ENCODE measurements around the gene ZSCAN18. TPM values are rescaled to one million over a fixed set of nuclear protein-coding genes. Genes with fewer than 3 reads are reported as not detected.
A peak's percentile ranks its signal among the peaks of the same experiment; 100 is the strongest.

Gene ZSCAN18
- polyA plus RNA-seq, 12 donors, result 47.2 to 70.3 (median 55.2) TPM; not detected in 1

- no peak for DNase-seq
Observed at GRCh38 chr19:58089846-58090245, 8.2 kb downstream of the ZSCAN18 start.

GRCh38 chr19:58088521-58089052, 9.4 kb downstream of the ZSCAN18 start:
- DNase-seq, result no peak

DNA sequence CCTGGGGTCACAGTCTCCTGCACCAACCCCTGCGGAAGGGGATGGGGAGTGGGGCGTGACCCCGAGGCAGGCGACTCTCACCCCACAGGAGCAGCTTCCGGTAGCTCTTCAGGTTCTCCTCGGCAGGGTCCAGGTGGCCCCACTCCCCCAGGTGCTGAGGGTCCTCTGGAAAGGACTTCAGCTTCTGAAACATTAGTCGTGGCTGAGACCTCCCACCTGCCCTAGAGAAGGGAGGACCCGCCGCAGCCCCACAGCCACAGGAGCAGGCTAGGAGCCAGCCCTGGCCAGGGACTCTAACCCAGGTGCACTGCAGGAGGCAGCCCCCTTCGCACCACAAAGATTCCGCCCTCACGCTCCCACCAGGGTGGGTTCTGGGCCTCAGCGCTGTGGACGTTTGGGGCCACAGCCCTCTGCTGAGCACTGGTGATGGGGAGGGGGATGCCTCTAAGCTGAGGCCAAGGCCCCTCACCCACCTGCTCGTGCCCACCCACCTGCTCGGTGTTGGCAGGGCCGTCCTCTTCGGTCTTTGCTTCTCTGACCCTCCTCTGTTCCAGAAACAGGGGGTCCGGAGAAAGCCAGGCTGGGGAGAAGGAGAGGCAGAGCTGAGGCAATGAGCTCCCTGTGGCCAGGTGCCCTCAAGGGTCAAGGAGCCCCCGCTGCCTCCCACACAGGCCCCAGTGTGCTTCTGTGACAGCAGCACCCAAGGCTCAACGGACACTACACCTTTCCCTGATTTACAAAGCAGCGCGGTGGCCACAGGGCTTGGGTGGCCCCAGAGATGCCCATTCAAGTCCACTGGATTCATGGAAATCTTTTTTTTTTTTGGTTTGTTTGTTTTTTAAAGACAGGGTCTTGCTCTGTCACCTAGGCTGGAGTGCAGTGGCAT, 11.0 kb downstream of the ZSCAN18 start:
- DNase-seq, result no peak

DNA sequence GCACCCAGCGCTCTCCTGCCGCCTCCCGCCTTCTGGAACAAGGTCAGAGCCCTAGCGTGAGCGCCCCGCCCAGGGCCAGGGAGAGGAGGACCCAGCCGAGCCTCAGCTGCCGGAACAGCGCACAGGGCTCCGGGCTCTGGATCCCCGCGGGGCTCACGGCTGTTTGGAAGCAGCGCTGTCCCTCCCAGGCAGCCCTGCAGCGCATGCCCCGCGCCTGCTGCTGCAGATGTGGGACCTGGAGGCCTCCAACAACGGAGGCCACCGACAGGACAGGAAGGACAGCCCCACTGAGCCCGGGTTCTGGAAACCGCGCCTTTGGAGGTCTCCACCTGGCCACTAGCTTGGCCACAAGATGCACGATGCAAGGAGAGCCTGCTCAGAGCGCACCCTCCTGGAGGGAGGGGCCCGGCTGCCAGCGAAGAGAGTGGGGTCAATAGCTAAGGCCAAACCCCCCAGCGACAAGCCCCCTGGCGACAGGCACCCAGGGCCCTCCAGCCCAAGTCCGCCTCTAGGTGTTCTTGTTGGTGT, 12.6 kb downstream of the ZSCAN18 start:
- DNase-seq, result no peak

- DNase-seq, result no peak
Observed at GRCh38 chr19:58084596-58085347, 13.3 kb downstream of the ZSCAN18 start.

DNA sequence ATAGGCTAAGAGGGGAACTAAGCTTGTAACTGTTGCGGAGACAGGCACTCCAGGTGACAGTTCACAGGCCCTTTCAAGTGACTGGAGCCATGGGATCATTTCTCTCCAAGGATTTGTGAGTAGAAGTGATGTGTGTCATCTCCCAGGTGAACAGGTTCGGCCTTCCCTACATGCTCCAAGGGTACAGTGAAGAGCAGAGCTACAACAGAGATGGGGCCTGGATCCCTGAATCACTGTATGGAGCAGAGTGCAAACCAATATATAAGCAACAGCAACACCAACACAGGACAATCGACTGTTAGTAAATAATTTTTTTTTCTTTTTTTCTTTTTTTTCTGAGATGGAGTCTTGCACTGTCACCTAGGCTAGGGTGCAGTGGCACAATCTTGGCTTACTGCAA, 15.0 kb downstream of the ZSCAN18 start:
- DNase-seq, result no peak

GRCh38 chr19:58079792-58080191, 18.2 kb downstream of the ZSCAN18 start:
- DNase-seq, result no peak

DNA sequence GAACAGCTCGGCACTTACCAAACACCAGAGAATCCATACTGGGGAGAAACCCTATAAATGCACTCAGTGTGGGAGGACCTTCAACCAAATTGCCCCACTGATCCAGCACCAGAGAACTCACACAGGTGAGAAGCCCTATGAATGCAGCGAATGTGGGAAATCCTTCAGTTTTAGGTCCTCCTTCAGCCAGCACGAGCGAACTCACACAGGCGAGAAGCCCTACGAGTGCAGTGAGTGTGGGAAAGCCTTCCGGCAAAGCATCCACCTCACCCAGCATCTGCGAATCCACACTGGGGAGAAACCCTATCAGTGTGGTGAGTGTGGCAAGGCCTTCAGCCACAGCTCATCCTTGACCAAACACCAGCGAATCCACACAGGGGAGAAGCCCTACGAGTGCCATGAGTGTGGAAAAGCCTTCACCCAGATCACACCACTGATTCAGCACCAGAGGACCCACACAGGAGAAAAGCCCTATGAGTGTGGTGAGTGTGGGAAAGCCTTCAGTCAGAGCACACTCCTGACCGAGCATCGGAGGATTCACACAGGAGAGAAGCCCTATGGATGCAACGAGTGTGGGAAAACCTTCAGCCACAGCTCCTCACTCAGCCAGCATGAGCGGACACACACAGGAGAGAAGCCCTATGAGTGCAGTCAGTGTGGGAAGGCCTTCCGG, 30.7 kb downstream of the ZSCAN18 start:
- no peak for DNase-seq

DNA sequence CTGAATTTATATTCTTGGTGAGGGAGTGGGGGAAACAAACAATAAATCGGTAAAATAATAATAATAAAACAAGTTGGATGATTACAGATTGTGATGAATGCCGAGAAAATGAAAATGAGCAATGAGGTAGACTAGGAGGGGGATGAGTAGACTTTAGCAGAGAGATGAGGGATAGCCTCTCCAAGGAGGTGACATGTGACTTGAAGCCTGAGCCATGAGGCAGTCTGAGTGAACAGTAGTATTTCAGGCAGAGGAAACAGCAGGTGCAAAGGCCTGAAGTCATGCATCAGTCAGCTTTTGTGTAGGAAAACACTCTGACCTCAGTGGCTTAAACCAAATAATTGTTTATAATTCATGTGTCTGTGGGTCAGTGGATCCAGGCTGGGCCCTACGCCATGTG, 34.3 kb downstream of the ZSCAN18 start:
- no peak for DNase-seq

GRCh38 chr19:58060231-58060630, 37.8 kb downstream of the ZSCAN18 start:
- no peak for DNase-seq

DNA sequence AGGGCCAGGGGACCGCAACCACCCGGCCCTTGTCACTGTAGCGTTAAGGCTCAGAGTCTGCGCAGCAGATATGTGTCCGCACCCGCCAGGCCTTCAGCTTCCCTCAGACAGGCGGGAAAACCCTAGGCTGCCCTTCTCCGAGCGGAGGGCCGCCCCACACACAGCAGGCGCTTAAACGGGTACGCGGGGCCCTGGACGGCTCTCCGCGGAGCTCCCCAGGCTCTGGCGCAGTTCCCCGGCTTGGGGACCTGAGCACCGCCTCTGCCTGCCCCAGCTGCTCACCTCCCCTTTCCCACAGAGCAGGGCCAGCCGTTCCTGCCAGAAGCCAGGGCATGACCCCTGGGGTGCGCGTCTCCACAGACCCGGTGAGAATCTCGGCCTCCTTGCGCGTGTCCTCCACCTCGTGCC, 38.4 kb downstream of the ZSCAN18 start:
- DNase-seq, result no peak

GRCh38 chr19:58059003-58059670, 38.9 kb downstream of the ZSCAN18 start, which contains the start of gene ZNF135:
ZNF135 (plus strand) TSS chr19:58059282; CDS start chr19:58060003, 721 bp downstream.
- peak; percentile 93 for DNase-seq

DNA sequence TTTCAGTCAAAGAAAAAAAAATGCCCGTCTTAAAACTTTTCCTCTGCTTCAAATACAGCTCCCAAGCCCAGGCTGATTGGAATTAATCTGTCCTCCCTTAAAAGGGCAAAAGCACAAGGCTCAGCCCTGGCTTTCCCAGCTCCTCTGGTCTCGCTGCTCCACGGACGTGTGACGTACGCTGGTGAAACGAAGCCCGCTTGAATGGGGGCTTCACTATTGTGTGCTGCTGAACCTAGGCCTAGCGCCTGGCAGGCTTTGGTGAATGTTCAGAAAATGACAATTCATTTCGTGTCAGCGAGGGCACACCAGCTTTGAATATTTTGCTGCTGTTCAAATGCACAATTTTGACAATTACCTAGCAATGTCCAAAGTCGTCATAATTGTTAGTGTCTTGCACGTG, 39.6 kb downstream of the ZSCAN18 start:
- no peak for DNase-seq

DNA sequence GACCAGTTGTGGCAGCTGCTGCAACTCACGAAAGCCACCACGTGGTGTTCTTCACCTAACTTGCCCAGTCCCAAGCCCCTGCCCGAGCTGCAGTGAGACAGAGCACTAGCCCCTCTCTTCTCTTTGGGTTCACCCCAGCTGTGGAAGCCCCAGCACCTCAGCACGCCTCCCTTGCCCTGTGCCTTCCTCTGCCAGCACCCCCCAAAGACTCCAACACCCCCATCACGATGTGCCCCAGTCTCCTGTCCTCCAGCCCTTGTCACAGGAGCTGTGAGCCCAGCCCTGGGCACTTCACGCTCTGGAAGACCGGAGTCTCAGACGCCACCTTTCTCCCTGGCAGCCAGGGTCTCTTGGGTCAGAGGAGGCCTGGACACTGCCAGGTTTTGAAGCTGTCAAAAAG, 41.2 kb downstream of the ZSCAN18 start:
- no peak for DNase-seq

GRCh38 chr19:58056261-58056660, 41.8 kb downstream of the ZSCAN18 start:
- no peak for DNase-seq

GRCh38 chr19:58054901-58055874, 42.8 kb downstream of the ZSCAN18 start:
- peak; percentile 66 for DNase-seq

DNA sequence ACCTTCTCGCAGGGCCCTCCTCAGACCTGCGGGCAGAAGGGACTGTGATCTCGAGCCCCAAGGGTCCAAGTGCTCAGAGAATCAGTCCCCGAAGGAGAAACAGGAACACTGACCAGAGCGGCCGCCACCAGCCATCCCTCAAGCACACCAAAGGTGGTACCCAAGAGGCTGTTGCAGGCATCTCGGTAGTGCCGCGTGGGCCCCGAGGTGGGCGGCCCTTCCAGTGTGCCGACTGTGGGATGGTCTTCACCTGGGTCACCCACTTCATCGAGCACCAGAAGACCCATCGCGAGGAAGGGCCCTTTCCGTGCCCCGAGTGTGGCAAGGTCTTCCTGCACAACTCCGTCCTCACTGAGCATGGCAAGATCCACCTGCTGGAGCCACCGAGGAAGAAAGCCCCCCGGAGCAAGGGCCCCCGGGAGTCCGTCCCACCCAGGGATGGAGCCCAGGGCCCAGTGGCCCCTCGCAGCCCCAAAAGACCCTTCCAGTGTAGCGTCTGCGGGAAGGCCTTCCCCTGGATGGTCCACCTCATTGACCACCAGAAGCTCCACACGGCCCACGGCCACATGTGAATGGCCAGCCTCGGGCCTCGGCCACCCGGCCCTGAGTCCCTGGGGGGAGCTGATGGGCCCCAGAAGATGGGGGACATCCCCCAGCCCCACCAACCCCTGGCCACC, 44.4 kb downstream of the ZSCAN18 start:
- no peak for DNase-seq

- no peak for DNase-seq
Observed at GRCh38 chr19:58052256-58052655, 45.8 kb downstream of the ZSCAN18 start.

DNA sequence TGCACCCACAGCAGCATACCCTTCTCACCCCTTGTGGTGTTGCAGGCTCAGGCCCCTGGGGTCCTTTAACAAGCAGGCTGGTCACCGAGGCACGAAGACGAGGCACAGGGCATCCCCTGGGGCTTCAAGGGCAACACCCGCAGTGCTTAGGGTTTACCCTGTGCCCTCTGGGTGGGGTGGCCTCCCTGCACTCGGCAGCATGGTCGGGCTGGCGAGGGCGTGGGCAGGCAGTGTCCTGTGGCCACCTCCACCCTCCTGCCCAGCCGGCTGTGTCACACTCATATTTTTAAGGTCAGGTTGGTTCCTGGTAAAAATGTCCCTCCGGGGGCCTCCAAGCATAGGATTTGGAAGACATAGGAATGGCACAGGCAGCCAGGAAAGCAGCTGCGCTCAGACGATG, 50.4 kb downstream of the ZSCAN18 start:
- no peak for DNase-seq

All from muscle of arm (tissue), 12 donors.